Measurements from ENCODE around the gene VEZF1. TPM values are rescaled to one million over a fixed set of nuclear protein-coding genes. Genes with fewer than 3 reads are reported as not detected.

VEZF1 gene
- total and polyA plus RNA-seq, 10 donors: 10.0 to 59.9 (median 50.8) TPM

GRCh38 chr17:57970710-57971109 is 17.3 kb downstream of the VEZF1 start:
- Histone ChIP-seq H3K27me3 (replicated peaks in 1 of 7) (no peaks in the 10 kb centered on the region), H3K36me3 (peaks cover 0 to 42% (median 30%) of the 10 kb centered on the region in 6 donors), H3K4me3 (no peak overlapping the region), H3K27ac (no peak overlapping the region), H3K9me3 (no peaks in the 10 kb centered on the region), H3K4me1 (peaks cover 0 to 17% (median 3%) of the 10 kb centered on the region in 6 donors)
- no peak for DNase-seq
- intact Hi-C loops (cut with DNase I; ENCODE audit: low total_unique reads): no loop called here
- TF ChIP-seq POLR2A (IDR thresholded peaks at IDR 0.05) (no peak), CTCF (IDR thresholded peaks at IDR 0.05 in 8 of 11, conservative IDR thresholded peaks at IDR 0.05 in 3 of 11) (no peak), POLR2AphosphoS5 (IDR thresholded peaks at IDR 0.05) (no peak)
- WGBS, 5 donors: 76 to 84% (median 77%) methylated on average over 4 of the region's 4 CpGs

GRCh38 chr17:57968456-57968855 is 19.6 kb downstream of the VEZF1 start:
- H3K36me3 ChIP-seq: peaks cover 0 to 20% (median 10%) of the 10 kb centered on the region in 6 donors
- intact Hi-C loops (cut with DNase I; ENCODE audit: low total_unique reads): no loop called here
- peaks cover 0 to 3% (median 0%) of the 10 kb centered on the region in 7 donors for H3K27me3 ChIP-seq (replicated peaks in 1 of 7)
- H3K9me3 ChIP-seq: no peaks in the 10 kb centered on the region
- no peak for DNase-seq
- no peak overlapping the region for H3K4me3 ChIP-seq
- 54 to 72% (median 58%) methylated on average over 1 of the region's 1 CpG for WGBS, 5 donors
- H3K27ac ChIP-seq: no peak overlapping the region
- TF ChIP-seq CTCF (IDR thresholded peaks at IDR 0.05 in 8 of 11, conservative IDR thresholded peaks at IDR 0.05 in 3 of 11) (no peak), POLR2AphosphoS5 (IDR thresholded peaks at IDR 0.05) (no peak), POLR2A (IDR thresholded peaks at IDR 0.05) (no peak)
- H3K4me1 ChIP-seq: peaks cover 0 to 17% (median 3%) of the 10 kb centered on the region in 6 donors

GRCh38 chr17:57966875-57967274 is 21.2 kb downstream of the VEZF1 start:
- H3K4me3 ChIP-seq: no peak overlapping the region
- peaks cover 0 to 7% (median 3%) of the 10 kb centered on the region in 6 donors for H3K4me1 ChIP-seq
- intact Hi-C loops (cut with DNase I; ENCODE audit: low total_unique reads): no loop called here
- H3K36me3 ChIP-seq: peaks cover 0 to 4% (median 0%) of the 10 kb centered on the region in 6 donors
- DNase-seq: no peak
- no peak for TF ChIP-seq POLR2A (IDR thresholded peaks at IDR 0.05)
- no peak for TF ChIP-seq CTCF (IDR thresholded peaks at IDR 0.05 in 8 of 11, conservative IDR thresholded peaks at IDR 0.05 in 3 of 11)
- no peak for TF ChIP-seq POLR2AphosphoS5 (IDR thresholded peaks at IDR 0.05)
- H3K27ac ChIP-seq: no peak overlapping the region
- 91 to 97% (median 94%) methylated on average over 5 of the region's 5 CpGs for WGBS, 5 donors
- no peaks in the 10 kb centered on the region for H3K9me3 ChIP-seq
- peaks cover 0 to 12% (median 0%) of the 10 kb centered on the region in 7 donors for H3K27me3 ChIP-seq (replicated peaks in 1 of 7)

- Histone ChIP-seq H3K36me3 (no peaks in the 10 kb centered on the region), H3K4me1 (peaks cover 0 to under 1% (median 0%) of the 10 kb centered on the region in 6 donors), H3K9me3 (no peaks in the 10 kb centered on the region), H3K27me3 (replicated peaks in 1 of 7) (peaks cover 0 to 13% (median 0%) of the 10 kb centered on the region in 7 donors), H3K4me3 (no peak overlapping the region), H3K27ac (no peak overlapping the region)
- intact Hi-C loops (cut with DNase I; ENCODE audit: low total_unique reads): no loop called here
- 92 to 97% (median 94%) methylated on average over 5 of the region's 5 CpGs for WGBS, 5 donors
- no peak for DNase-seq
- TF ChIP-seq POLR2A (IDR thresholded peaks at IDR 0.05): no peak
- no peak for TF ChIP-seq CTCF (IDR thresholded peaks at IDR 0.05 in 8 of 11, conservative IDR thresholded peaks at IDR 0.05 in 3 of 11)
Observed at GRCh38 chr17:57966246-57966645, 21.8 kb downstream of the VEZF1 start.

Measured in spleen (tissue), 11 donors.